Mesodermal cell (in vitro differentiated cells): ENCODE data around the gene LHX3.

Experiments used
- H3K27ac ChIP-seq: 2 replicates; pipeline ENCODE4 v1.7.0; 2013; ENCODE audit warnings: mild to moderate bottlenecking, low read depth, low read length, moderate library complexity; ENCODE audit not compliant: severe bottlenecking
- H3K36me3 ChIP-seq: 2 replicates; pipeline ENCODE4 v1.7.1; 2013; ENCODE audit warnings: mild to moderate bottlenecking, low read length, moderate library complexity; ENCODE audit not compliant: control insufficient read depth, insufficient read depth
- H3K4me1 ChIP-seq: one replicate; pipeline ENCODE4 v1.7.1; 2013; ENCODE audit warnings: mild to moderate bottlenecking, low read length; ENCODE audit not compliant: insufficient read depth, control insufficient read depth, poor library complexity, severe bottlenecking
- H3K4me3 ChIP-seq: 2 replicates; pipeline ENCODE4 v1.7.0; 2013; ENCODE audit warnings: low read length, control low read depth, mild to moderate bottlenecking; ENCODE audit not compliant: insufficient read depth, poor library complexity, severe bottlenecking; ENCODE audit errors: extremely low read depth
- H3K9me3 ChIP-seq: 2 replicates; pipeline ENCODE4 v1.7.1; 2013; ENCODE audit warnings: mild to moderate bottlenecking, low read length, moderate library complexity; ENCODE audit not compliant: control insufficient read depth
- WGBS, 2 experiments: methylation state at CpG; one replicate each; pipeline ENCODE4 v1.1.5; 2013; ENCODE audit warnings: missing lambda C conversion rate in 2 of 2; ENCODE audit not compliant: insufficient coverage in 2 of 2; 5-methylcytosine and 5-hydroxymethylcytosine counted together

LHX3 gene

DNA sequence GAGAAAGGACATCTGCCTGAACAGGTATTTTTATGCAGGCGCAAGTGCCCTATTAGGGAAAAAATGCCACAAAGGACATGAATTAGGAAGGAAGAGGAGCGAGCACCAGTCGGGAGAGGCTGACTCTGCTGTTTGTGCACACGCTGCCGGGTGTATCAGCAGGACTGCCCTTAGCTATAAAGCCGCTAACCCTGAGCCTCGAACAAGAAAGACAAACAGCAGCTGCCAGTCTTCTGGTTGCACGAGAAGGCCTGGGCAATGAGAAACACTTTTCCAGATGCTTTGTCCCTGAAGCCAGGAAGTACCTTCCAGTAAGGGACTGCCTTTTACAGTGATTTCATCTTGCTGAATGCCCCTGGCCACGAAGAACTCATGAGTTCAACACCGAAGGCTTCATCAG is 28.0 kb upstream of the LHX3 start:
- H3K4me3 ChIP-seq, result no peak overlapping the region
- H3K9me3 ChIP-seq, result no peaks in the 10 kb centered on the region
- H3K4me1 ChIP-seq, result peaks cover 13% of the 10 kb centered on the region
- peaks cover 23% of the 10 kb centered on the region for H3K36me3 ChIP-seq
- H3K27ac ChIP-seq, result no peak overlapping the region
- WGBS, 2 experiments, result 89 to 90% methylated on average over 10 of the region's 10 CpGs

DNA sequence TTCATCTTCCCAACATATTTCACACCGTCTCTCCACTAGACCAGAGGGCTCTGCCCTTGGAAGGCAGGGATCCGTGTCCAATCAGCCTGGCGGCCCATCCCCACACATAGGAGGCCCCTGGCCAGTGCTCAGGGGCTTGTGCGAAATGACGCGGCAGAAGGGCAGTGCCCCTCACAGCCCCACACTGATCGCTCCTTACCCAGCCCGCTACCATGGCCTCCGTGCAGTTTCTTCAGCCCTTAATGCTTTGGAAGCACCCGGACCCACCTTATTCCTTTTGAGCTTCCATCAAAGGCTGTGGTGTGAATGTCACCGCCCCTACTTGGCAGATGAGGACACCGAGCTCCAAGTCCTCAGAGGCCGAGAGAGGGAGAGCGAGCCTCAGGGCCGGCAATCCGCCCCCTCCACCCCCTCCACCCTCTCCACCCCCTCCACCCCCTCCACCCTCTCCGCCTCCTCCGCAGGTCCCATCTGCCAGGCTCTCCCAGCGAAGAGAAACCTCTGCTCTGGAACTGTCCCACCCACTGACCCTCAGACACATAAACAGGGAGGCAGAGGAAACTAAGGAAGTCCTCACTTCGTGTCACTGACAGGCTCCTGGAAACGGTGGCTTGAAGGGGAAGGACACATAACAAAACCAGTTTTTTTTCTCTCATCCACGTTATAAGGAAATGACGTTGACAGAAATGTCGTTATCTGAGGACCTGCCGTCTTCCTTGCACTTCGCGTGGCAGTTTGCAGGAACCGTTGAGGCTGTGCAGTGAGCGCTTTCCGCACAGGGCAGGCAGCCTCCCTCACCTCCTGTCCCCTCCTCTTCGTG is 26.8 kb upstream of the LHX3 start:
- Histone ChIP-seq H3K4me1 (peaks cover 13% of the 10 kb centered on the region), H3K27ac (no peak overlapping the region), H3K9me3 (no peaks in the 10 kb centered on the region), H3K4me3 (no peak overlapping the region), H3K36me3 (peaks cover 22% of the 10 kb centered on the region)
- WGBS, 2 experiments, result 91 to 96% methylated on average over 18 to 23 of the region's 31 CpGs

DNA sequence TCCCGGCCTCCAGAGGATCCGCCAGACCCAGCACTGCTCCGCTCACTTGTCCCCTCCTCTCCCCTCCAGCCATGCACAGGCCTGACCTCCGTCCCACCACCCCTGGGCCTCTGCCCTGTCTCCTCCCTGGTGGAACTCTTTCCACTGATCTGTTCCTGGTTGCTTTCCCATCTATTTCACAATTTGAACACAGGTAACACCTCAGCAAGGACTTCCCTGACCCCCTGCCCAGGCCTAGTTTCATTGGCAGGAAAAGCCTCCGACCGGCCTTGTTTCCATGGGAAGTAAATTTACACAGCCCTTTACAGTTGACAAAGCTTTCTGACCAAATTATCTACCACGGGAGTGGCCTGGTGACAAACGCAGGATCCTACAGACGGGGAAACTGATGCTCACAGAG is 25.8 kb upstream of the LHX3 start:
- Histone ChIP-seq H3K36me3 (peaks cover 15% of the 10 kb centered on the region), H3K4me3 (no peak overlapping the region), H3K9me3 (no peaks in the 10 kb centered on the region), H3K4me1 (peaks cover 13% of the 10 kb centered on the region), H3K27ac (no peak overlapping the region)
- WGBS, 2 experiments, result 97 to 98% methylated on average over 9 of the region's 9 CpGs

DNA sequence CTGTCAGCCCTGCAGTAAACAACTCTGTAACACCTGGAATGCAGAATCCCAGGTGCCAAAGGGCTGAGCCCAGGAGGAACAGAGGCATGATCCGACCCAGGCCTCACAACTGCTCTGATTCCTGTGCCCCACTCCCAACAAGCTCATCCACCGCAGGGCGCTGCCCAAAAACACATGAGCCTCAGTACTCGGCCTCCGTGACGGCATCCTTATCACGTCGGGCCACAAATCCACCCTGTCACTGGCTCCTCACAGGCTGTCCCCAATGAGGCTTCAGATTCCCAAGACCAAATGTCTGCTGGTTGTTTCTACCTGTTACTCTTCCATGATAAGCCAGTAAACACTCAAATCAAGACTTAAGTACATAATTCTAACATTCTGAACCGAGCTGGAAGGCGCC is 25.4 kb upstream of the LHX3 start:
- Histone ChIP-seq H3K27ac (no peak overlapping the region), H3K4me3 (no peak overlapping the region), H3K36me3 (peaks cover 11% of the 10 kb centered on the region), H3K4me1 (peaks cover 13% of the 10 kb centered on the region), H3K9me3 (no peaks in the 10 kb centered on the region)
- 91 to 94% methylated on average over 10 of the region's 10 CpGs for WGBS, 2 experiments

DNA sequence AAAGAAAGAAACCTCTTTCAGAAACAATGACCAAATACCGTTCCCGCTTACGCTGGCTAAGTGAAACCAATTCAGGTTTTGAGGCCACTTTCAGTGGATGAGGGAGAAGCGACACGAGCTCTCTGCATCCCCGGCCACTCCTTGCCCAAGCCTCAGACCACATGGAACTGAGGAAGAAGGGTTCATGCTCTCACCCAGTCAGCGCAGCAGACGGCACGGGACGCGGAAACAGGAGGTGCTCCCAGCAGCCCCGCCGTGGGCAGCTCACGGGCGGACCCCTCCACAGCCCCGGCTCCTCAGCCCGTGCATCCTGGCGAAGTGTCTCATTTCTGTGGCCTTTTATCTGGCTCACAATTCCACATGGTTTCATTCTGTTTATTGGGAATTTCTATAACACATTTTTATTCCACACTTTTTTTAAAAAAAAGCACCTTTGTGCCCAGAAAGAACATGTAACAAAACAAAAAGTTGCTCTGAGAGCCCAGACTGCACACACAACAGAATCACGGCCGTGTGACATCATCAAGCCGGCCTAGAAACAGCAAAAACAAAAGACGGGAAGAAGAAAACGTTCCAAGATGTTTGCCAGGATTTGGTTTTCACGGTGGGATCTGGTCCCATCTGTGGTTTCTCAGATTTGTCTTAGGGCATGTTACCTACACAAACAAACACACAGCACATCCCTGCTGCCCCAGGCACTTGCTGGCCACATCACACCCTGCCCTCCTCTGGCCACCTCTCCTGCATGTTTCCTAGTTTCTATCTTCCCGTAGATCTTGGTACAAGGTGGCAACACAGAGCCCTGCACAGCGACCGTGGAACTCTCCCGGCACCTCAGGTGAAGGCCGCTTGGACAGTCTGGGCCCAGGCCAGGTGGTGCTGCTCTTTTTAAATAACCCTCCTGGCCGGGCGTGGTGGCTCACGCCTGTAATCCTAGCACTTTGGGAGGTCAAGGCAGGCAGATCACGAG is 24.5 kb upstream of the LHX3 start:
- 93 to 95% methylated on average over 29 to 30 of the region's 33 CpGs for WGBS, 2 experiments
- Histone ChIP-seq H3K4me3 (no peak overlapping the region), H3K27ac (no peak overlapping the region), H3K9me3 (no peaks in the 10 kb centered on the region), H3K4me1 (peaks cover 13% of the 10 kb centered on the region), H3K36me3 (peaks cover 12% of the 10 kb centered on the region)

DNA sequence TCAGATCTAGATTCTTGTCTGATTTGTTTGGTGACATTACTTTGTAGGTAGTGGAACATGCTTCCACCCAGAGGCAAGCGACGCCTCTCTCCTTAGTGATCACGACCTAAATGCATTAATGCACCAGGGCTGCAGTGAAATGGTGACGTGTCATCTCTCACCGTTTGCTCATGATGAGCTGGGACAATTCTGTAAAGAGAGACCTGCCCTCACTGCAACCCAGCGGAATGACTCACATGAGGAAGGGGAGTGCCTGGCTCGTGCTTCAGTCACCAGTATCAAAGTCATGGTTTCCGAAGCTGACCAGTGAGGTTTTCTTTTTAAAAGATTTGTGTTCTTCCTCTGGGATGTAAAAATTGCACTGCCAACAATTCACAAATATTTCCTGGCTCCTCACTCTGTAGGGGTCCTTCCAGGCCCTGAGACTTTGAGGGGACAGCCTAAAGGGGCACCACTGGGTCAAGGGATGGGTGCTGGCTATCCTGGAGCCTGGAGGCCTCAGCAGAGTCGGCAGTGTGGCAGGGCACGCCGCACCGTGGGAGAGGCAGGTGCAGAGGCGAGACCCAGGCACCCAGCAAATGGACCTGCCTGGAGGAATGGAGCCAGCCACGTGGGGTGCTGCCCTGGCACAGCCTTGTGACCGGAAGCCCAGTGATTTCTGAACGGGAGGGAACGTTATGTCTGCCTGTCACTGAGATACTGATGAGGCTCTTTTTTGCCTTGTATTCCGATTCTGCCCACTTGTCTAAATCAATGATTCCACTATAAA is 23.4 kb upstream of the LHX3 start:
- H3K4me1 ChIP-seq, result peaks cover 13% of the 10 kb centered on the region
- no peak overlapping the region for H3K27ac ChIP-seq
- peaks cover 16% of the 10 kb centered on the region for H3K36me3 ChIP-seq
- no peaks in the 10 kb centered on the region for H3K9me3 ChIP-seq
- H3K4me3 ChIP-seq, result no peak overlapping the region
- 83 to 86% methylated on average over 16 to 17 of the region's 18 CpGs for WGBS, 2 experiments

DNA sequence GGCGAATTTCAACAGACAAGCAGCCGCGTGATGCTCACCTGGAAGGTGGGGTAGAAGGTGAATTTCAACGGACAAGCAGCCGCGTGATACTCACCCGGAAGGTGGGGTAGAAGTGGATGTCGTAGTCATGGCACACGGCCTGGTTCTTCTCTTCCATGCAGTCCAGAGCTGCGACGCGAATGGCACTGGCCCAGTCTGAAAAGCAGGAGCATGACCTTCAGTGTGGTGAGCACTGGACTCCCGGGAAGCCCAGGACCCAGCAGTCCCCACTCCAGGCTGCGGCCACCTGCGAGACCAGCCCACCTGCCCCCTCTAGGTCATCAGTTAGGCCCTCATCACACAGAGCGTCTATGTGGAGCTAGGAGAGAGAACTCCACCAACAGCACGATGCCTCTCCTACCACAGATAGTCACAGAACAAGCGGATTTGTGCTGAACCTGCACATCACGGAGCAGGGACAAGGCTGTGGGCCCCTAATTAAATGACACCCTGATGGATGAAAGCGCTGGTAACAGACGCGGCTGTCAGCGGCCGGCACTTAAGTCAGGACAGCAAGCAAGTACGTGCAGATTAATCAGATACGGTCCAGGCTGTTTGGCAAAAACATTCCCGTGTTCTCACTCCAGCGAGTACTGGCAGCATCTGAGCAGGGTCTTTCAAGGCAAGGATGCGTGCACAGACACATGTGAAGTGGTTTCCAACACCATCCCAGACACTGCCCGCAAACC is 21.9 kb upstream of the LHX3 start:
- H3K4me3 ChIP-seq, result no peak overlapping the region
- no peak overlapping the region for H3K27ac ChIP-seq
- H3K36me3 ChIP-seq, result peaks cover 25% of the 10 kb centered on the region
- H3K4me1 ChIP-seq, result peaks cover 13% of the 10 kb centered on the region
- no peaks in the 10 kb centered on the region for H3K9me3 ChIP-seq
- WGBS, 2 experiments, result 95 to 96% methylated on average over 24 to 28 of the region's 30 CpGs

DNA sequence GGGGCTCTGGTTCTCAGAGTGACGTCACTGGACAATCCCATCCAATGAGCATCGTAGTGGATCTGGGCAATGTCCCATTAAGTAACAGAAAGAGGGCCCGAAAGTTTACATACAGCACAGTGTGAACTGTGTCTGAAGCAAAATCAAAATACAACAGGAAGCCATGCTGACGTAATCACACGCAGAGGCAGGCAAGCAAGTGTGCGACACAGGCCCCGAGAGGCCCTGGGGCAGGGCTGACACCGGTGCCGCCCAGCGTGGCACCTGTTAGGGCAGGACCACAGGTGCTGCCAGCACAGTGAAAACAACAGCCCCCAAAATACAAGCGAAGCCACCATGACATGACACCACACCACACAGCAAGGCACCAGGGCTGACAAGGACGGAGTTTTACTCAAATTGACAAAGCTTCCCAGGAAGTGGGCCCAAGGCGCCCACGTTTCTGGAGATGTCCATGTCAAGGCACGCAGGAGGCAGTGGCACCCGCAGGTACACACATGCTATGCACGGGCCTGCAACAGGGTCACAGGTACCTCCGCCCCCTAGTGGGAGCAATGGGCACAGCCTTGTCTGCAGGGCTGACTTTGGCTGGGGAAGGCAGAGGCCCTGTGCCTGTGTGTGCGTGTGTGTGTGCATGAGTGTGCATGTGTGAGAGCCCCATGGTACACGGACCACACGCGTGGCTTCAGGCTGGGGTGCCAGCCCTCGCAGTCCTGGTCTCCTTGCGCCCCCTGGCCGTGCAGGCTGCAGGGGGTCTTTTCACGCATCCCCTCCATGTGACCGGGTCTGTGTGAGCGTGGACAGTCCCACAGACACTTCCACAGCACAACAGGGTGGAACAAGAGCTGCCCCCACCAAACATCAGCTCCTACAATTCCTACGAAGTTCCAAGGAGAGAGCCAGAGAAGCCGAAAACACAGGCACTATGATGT is 21.1 kb upstream of the LHX3 start:
- H3K4me1 ChIP-seq, result peaks cover 13% of the 10 kb centered on the region
- H3K36me3 ChIP-seq, result peaks cover 20% of the 10 kb centered on the region
- no peaks in the 10 kb centered on the region for H3K9me3 ChIP-seq
- H3K27ac ChIP-seq, result no peak overlapping the region
- H3K4me3 ChIP-seq, result no peak overlapping the region
- WGBS, 2 experiments, result 80% methylated on average over 25 to 28 of the region's 30 CpGs

DNA sequence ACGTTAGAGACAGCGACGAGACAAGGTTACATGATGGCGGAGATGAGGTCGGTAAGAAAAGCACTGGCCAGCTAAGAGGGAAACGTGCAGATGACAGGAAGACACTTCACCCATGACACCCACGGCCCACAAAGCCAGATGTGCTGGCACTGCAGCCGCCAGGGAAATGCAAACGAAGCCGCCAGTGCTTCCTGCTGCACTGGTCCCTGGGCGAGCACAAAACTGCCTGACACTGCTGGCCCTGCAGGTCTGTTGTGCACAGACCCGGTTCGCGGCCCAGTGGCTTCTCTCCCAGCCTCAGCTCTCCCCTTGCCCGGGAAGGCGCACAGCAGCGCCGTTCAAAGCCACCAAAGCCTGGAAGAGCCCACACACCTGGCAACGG is 20.4 kb upstream of the LHX3 start:
- H3K36me3 ChIP-seq, result peaks cover 17% of the 10 kb centered on the region
- H3K4me1 ChIP-seq, result peaks cover 18% of the 10 kb centered on the region
- H3K9me3 ChIP-seq, result no peaks in the 10 kb centered on the region
- H3K27ac ChIP-seq, result no peak overlapping the region
- H3K4me3 ChIP-seq, result no peak overlapping the region
- WGBS, 2 experiments, result 92 to 95% methylated on average over 17 to 19 of the region's 19 CpGs
